GM20000 (cell line): ENCODE measurements around the gene TET1.

Experiments used
- DNase-seq: peaks from one replicate; pipeline ENCODE4 v3.0.0; 2012; ENCODE audit warnings: low spot score
- TF ChIP-seq, protein P1 (sequence below): IDR thresholded peaks from 2 replicates; pipeline ENCODE4 v1.5.1; 2012; ENCODE audit warnings: mild to moderate bottlenecking, control low read depth; ENCODE audit errors: extremely low read depth, missing control alignments

The TET1 gene

GRCh38 chr10:68560943-68561864 is 1.1 kb downstream of the TET1 start:
- TF ChIP-seq, protein P1, sequence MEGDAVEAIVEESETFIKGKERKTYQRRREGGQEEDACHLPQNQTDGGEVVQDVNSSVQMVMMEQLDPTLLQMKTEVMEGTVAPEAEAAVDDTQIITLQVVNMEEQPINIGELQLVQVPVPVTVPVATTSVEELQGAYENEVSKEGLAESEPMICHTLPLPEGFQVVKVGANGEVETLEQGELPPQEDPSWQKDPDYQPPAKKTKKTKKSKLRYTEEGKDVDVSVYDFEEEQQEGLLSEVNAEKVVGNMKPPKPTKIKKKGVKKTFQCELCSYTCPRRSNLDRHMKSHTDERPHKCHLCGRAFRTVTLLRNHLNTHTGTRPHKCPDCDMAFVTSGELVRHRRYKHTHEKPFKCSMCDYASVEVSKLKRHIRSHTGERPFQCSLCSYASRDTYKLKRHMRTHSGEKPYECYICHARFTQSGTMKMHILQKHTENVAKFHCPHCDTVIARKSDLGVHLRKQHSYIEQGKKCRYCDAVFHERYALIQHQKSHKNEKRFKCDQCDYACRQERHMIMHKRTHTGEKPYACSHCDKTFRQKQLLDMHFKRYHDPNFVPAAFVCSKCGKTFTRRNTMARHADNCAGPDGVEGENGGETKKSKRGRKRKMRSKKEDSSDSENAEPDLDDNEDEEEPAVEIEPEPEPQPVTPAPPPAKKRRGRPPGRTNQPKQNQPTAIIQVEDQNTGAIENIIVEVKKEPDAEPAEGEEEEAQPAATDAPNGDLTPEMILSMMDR: no peak
- DNase-seq: peak; percentile 52

- DNase-seq: peak; percentile 32
- TF ChIP-seq, protein P1: no peak
Measured at GRCh38 chr10:68561865-68562649, 1.9 kb downstream of the TET1 start.

DNA sequence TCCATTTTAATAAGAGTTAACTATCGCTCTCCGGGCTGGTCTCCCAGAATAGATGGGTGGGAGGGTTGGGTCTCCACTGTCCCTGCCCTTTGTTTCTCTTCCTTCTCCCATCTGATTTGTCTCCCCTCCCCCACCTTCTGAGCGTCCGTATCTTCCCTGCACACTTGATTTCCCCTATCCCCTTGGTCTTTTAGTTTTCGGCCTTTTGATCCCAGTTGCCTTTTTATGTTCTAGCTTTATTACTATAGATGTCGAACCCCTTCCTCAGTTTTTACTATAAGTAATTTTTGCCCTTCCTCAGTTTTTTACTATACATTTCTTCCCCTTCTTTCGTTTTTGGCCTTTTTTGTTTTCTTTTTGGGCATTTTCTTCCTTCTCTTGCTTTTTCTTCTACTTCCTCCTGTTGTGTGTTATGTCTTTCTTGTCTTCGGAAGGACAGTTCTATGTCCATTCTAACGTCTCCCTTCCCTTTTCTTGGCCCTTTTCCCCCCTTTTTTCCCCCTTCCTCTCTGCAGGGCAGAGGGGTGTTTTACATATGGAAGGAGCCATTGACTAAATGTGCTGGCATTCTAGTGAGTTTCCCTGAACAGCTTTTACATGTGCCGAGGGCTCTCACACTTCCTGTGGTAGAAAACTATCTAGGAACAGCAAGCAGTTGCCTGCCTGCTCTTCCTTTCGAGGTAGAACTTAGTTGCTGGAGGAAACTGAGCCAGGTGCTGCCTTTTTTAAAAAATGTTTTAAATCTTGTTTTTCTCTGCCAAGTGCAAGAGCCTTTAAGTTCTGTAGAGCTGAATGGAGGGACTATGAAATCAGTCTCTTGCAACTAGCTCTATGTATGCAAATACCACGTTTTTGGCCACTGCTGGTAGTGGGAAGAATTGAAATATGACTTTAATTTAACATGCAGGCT is 2.8 kb downstream of the TET1 start:
- TF ChIP-seq, protein P1: no peak
- no peak for DNase-seq

GRCh38 chr10:68564712-68565111 is 4.6 kb downstream of the TET1 start:
- no peak for DNase-seq
- TF ChIP-seq, protein P1: no peak

DNA sequence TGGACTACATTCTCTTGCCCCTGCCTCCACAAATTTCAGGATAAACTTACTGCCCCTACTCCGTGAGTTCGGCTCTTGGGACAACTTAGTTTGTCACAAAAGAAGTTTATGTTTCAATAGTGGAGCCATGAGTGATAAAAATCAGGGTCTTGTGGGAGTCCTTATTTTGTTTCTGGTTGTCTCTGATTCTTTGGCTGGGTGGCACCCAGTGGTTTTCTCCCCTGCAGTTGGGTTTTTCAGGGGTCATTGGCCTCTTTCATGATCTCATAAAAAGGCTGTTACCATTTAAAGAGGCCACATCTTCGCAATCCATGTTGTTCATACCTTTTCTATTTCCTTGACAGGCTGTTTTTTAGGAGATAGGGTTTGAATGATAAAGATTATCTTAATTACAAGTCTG is 5.5 kb downstream of the TET1 start:
- TF ChIP-seq, protein P1: no peak

DNA sequence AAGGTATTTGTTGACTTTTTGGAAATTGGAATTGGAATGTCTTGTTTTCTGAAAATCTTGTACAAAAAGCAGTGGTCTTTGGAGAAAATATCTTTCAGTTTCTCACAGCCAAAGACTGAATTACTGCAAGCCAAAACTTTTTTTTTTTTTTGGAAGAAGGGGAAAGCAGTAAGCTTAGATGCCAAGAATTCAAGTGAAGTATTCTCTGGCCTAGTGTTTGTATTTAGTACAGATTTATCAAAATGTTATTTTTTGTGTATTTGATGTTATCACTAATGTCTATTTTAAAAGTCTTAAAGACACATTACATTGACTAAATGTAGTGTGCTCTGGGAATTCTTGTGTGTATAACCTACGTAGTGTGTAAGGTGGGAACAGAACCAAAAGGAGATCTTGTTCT is 6.2 kb downstream of the TET1 start:
- TF ChIP-seq, protein P1: no peak
- DNase-seq: no peak

More for the DNA sequence above, 5.5 kb downstream of the TET1 start:
- DNase-seq: no peak
